Measurements from ENCODE around the gene UBL4B. TPM values are rescaled to one million over a fixed set of nuclear protein-coding genes. Genes with fewer than 3 reads are reported as not detected.

Gene UBL4B
- total and polyA plus RNA-seq, 2 experiments from 2014 or later, result not detected

GRCh38 chr1:110119843-110120242 lies 7.6 kb downstream of the UBL4B start:
- Histone ChIP-seq H3K79me2 (replicated peaks; ENCODE audit: insufficient read depth) (no peaks in the 10 kb centered on the region), H4K20me1 (replicated peaks; ENCODE audit: insufficient read depth) (no peaks in the 10 kb centered on the region), H3K4me2 (no peak overlapping the region), H3K4me3 (no peak overlapping the region), H2AFZ (no peak overlapping the region), H3K9me2 (ENCODE audit: insufficient read depth) (0 out of 2 replicates have a peak, but pooled peaks cover 8% of the 10 kb centered on the region), H3K4me1 (ENCODE audit: insufficient read depth) (no peaks in the 10 kb centered on the region; the same call in 1 of the 2 replicates), H3K36me3 (ENCODE audit: insufficient read depth) (no peaks in the 10 kb centered on the region), H3K27me3 (ENCODE audit: insufficient read depth) (no peaks in the 10 kb centered on the region), H3K27ac (ENCODE audit: low read depth) (no peak overlapping the region), H3F3A (replicated peaks; ENCODE audit: low read depth) (no peaks in the 10 kb centered on the region)
- Mint-ChIP-seq H3K4me1 (no peaks in the 10 kb centered on the region; the same call in 1 of the 3 replicates), H3K27me3 (ENCODE audit: insufficient read depth, low read depth, poor library complexity) (peaks cover 21% of the 10 kb centered on the region), H3K9me3 (peaks cover 29% of the 10 kb centered on the region), H3K4me3 (no peak overlapping the region), H3K27ac (no peak overlapping the region), H3K36me3 (ENCODE audit: low read depth) (peaks cover 8% of the 10 kb centered on the region)
- ATAC-seq (no peak), DNase-seq (ENCODE audit: low spot score) (no peak)
- TF ChIP-seq ZNF331 (CRISPR knock-in tag; IDR thresholded peaks at IDR 0.05; ENCODE audit: low read depth) (no peak), NANOG (IDR thresholded peaks at IDR 0.05; ENCODE audit: borderline replicate concordance) (no peak), CREB1 (CRISPR knock-in tag; IDR thresholded peaks at IDR 0.05; ENCODE audit: low read depth) (no peak), ZNF114 (CRISPR knock-in tag; IDR thresholded peaks at IDR 0.05) (no peak), EZH2 (IDR thresholded peaks at IDR 0.05; ENCODE audit: low read depth, unreplicated experiment) (no peak), EZH2phosphoT487 (IDR thresholded peaks at IDR 0.05; ENCODE audit: unreplicated experiment) (no peak), JUNB (IDR thresholded peaks at IDR 0.05; ENCODE audit: unreplicated experiment) (no peak), CTCF (conservative IDR thresholded peaks at IDR 0.05; ENCODE audit: low read depth in 2 of 2) (no peak), STAT1 (IDR thresholded peaks at IDR 0.05; ENCODE audit: unreplicated experiment) (no peak), REST (IDR thresholded peaks at IDR 0.05; ENCODE audit: unreplicated experiment) (no peak), ZNF462 (CRISPR knock-in tag; IDR thresholded peaks at IDR 0.05) (no peak), ETS1 (IDR thresholded peaks at IDR 0.05) (no peak)
